Epithelial cell of prostate (primary cell): ENCODE results near the gene TOMM40.
"Not testable (repeated sequence)": the region's sequence is repeated elsewhere in the genome, so short reads cannot be mapped to it uniquely, and the experiment has no call there.

Experiments
- DNase-seq: peaks from one replicate; pipeline ENCODE4 v3.0.0-alpha.2; 2011; ENCODE audit warnings: low read depth, low spot score
- H3K27ac ChIP-seq: fragments of 450-650 bp; 2 replicates; pipeline ENCODE4 v1.5.1; 2017; ENCODE audit warnings: mild to moderate bottlenecking

TOMM40 gene

DNA sequence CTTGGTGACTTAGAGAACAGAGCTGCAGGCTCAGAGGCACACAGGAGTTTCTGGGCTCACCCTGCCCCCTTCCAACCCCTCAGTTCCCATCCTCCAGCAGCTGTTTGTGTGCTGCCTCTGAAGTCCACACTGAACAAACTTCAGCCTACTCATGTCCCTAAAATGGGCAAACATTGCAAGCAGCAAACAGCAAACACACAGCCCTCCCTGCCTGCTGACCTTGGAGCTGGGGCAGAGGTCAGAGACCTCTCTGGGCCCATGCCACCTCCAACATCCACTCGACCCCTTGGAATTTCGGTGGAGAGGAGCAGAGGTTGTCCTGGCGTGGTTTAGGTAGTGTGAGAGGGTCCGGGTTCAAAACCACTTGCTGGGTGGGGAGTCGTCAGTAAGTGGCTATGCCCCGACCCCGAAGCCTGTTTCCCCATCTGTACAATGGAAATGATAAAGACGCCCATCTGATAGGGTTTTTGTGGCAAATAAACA is 33.2 kb downstream of the TOMM40 start:
- H3K27ac ChIP-seq, result no peak overlapping the region
- no peak for DNase-seq

GRCh38 chr19:44925114-44925891 is 34.2 kb downstream of the TOMM40 start:
- DNase-seq, result no peak

DNA sequence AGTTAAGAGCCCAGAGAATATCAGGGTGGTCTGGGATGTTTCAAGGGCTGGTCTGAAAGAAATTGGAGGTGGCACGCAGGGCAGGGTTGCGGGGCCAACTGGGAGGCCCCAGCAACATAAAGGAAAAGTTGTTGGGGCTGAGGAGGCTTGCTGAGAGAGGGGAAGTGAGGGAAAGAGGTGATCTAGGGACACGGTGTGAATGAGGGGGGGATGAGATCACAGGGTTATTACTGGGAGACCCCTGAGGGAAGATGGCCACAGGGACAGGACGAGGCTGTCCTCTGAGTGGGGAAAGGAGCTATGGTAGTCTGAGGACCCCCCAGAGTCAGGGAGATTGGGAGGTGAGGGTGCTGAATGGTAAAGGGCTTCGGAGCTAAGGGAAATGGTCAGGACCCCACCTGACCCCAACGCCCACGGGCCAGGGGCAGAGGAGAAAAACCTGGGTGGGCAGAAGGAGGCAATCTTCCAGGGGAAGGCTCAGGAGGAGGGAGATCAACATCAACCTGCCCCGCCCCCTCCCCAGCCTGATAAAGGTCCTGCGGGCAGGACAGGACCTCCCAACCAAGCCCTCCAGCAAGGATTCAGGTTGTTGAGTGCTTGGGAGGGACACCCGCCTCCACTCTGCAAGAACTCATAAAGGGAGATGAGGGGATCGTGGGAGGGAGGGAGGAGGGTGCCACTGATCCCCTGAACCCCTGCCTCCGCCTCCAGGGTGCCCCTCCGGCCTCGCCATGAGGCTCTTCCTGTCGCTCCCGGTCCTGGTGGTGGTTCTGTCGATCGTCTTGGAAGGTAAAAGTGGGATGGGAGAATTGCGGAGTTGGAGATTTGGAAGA is 35.4 kb downstream of the TOMM40 start:
- not testable (repeated sequence) for H3K27ac ChIP-seq, DNase-seq

More at GRCh38 chr19:44925114-44925891, 34.2 kb downstream of the TOMM40 start:
- H3K27ac ChIP-seq, result no peak overlapping the region

- DNase-seq, result no peak
- H3K27ac ChIP-seq, result no peak overlapping the region
Measured at GRCh38 chr19:44927746-44928145, 36.7 kb downstream of the TOMM40 start.

- no peak for DNase-seq
Measured at GRCh38 chr19:44930088-44930487, 39.0 kb downstream of the TOMM40 start.

DNA sequence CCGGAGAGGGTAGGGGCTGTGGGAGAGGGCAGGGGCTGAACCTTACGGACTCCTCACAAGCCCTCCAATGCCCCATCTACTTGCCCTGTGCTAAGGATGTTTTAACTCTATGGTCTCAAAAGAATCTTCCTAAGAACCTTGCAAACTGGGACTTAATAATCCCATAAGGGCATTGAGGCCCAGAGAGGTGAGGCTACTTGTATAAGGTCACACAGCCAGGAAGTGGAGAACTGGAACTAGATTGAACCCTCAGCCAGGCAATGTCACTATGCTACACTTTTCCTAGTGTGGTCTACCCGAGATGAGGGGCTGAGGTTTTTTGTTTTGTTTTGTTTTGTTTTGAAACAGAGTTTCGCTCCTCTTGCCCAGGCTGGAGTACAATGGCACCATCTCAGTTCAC is 40.5 kb downstream of the TOMM40 start:
- no peak for DNase-seq

More at GRCh38 chr19:44930088-44930487, 39.0 kb downstream of the TOMM40 start:
- no peak overlapping the region for H3K27ac ChIP-seq

DNA sequence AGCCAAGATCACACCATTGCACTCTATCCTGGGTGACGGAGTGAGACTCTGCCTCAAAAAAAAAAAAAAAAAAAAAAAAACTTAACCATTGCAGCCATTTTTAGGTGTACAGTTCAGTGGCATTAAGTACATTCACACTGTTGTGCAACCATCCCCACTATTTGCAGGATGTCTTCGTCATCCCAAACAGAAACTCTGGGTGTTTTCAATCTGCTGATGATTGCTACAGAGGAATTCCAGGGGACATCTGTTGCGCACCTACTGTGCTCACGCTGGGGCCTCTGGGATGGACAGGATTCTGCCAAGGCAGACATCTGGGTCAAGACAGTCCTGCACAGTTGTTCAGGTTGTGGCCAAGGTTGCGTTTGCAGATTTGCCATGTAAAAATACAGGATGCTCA is 48.6 kb downstream of the TOMM40 start:
- DNase-seq, result no peak
- H3K27ac ChIP-seq, result no peak overlapping the region

More for the DNA sequence above, 40.5 kb downstream of the TOMM40 start:
- no peak overlapping the region for H3K27ac ChIP-seq

DNA sequence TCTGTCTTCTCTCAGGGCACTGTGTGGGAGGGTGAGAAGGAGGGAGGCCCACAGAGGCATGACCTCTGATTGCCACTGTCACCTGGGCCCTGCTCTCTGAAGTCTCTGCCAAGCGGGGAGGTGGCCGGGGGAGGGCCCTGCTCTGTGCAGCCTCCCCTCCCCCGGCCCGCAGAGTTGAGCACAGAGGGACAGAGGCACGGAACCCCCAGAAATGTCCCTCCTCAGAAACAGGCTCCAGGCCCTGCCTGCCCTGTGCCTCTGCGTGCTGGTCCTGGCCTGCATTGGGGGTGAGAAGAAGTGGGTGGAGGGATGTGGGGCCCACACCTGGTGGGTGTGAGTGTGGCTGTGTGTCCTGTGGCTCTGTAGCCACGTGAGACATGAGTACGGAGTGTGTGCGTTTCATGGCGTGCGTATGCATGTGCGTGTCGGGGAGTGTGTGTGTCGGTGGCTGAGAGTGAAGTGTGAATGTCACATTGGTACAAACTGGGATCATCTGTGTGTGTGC is 51.1 kb downstream of the TOMM40 start, which contains the start of gene APOC4:
TSS of gene APOC4 (plus strand) at position 171 of the 505 bp plus-strand sequence. CDS start at position 212, 41 bp downstream.
- no peak within 1 kb of the TSS for H3K27ac ChIP-seq
- DNase-seq, result no peak

DNA sequence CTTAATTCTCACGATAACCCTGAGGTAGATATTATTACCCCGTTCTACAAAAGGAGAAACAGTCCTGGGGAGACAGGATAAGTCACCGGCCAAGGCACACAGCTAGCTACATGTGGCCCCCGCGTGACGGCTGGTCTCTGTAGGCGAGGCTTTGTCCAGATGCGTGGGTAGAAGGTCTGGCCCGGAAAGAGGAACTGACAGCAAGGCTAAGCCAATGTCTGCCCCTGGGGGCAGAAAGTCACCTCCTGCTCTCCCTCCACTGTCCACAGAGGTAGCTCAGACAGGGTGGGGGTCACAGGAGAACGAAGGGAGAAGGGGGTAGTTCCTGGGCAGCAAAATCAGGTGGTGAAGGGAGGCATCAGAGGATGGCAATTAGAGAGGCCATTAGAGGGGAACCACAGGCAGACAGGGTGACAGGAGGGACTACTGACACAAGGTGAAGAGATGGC is 52.8 kb downstream of the TOMM40 start:
- H3K27ac ChIP-seq, result no peak overlapping the region
- no peak for DNase-seq

GRCh38 chr19:44947041-44947581 is 56.1 kb downstream of the TOMM40 start:
- H3K27ac ChIP-seq, result no peak overlapping the region
- DNase-seq, result no peak

- DNase-seq, result no peak
- no peak overlapping the region for H3K27ac ChIP-seq
Measured at GRCh38 chr19:44948237-44948636, 57.2 kb downstream of the TOMM40 start.

DNA sequence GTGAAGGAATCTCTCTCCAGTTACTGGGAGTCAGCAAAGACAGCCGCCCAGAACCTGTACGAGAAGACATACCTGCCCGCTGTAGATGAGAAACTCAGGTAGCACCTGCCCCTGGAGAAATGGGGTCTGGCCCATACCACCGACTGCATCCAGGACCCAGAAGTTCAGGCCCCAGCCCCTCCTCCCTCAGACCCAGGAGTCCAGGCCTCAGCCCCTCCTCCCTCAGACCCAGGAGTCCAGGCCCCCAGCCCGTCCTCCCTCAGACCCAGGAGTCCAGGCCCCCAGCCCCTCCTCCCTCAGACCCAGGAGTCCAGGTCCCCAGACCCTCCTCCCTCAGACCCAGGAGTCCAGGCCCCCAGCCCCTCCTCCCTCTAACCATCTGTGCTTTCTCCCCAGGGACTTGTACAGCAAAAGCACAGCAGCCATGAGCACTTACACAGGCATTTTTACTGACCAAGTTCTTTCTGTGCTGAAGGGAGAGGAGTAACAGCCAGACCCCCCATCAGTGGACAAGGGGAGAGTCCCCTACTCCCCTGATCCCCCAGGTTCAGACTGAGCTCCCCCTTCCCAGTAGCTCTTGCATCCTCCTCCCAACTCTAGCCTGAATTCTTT is 57.8 kb downstream of the TOMM40 start:
- no peak for DNase-seq
- H3K27ac ChIP-seq, result no peak overlapping the region

GRCh38 chr19:44949550-44949949 is 58.5 kb downstream of the TOMM40 start:
- DNase-seq, result no peak
- H3K27ac ChIP-seq, result no peak overlapping the region

- no peak overlapping the region for H3K27ac ChIP-seq
- no peak for DNase-seq
Measured at GRCh38 chr19:44951179-44952159, 60.4 kb downstream of the TOMM40 start.
